H9 (cell line): ENCODE data around the gene CMSS1. TPM values are rescaled to one million over a fixed set of nuclear protein-coding genes. Genes with fewer than 3 reads are reported as not detected.

Experiments used
- DNase-seq: peaks from one replicate; pipeline ENCODE4 v3.0.0-alpha.2; 2017
- H2AFZ ChIP-seq: one replicate; pipeline ENCODE4 v1.6.1; 2013; ENCODE audit warnings: mild to moderate bottlenecking, low read length, control low read depth, moderate library complexity
- H2AK5ac ChIP-seq: 2 replicates; pipeline ENCODE4 v1.6.1; 2013; ENCODE audit warnings: low read length, control low read depth, mixed read lengths; ENCODE audit not compliant: insufficient read length
- H2BK120ac ChIP-seq: one replicate; pipeline ENCODE4 v1.6.1; 2013; ENCODE audit warnings: low read depth, mild to moderate bottlenecking, low read length, control low read depth, inconsistent platforms; ENCODE audit not compliant: poor library complexity, severe bottlenecking
- H2BK12ac ChIP-seq: 2 replicates; pipeline ENCODE4 v1.6.1; 2013; ENCODE audit warnings: low read length, control low read depth, mixed read lengths, low read depth; ENCODE audit not compliant: insufficient read length
- H2BK15ac ChIP-seq: 2 replicates; pipeline ENCODE4 v1.6.1; 2013; ENCODE audit warnings: low read depth, low read length, control low read depth
- H2BK20ac ChIP-seq: one replicate; pipeline ENCODE4 v1.6.1; 2013; ENCODE audit warnings: low read depth, mild to moderate bottlenecking, low read length, control low read depth, inconsistent platforms; ENCODE audit not compliant: poor library complexity, severe bottlenecking
- H2BK5ac ChIP-seq: 2 replicates; pipeline ENCODE4 v1.6.1; 2013; ENCODE audit warnings: low read length, control low read depth, mixed read lengths; ENCODE audit not compliant: insufficient read length
- H3K14ac ChIP-seq: 2 replicates; pipeline ENCODE4 v1.6.1; 2013; ENCODE audit warnings: low read length, control low read depth; ENCODE audit not compliant: insufficient read depth
- H3K18ac ChIP-seq: 2 replicates; pipeline ENCODE4 v1.6.1; 2013; ENCODE audit warnings: low read depth, mild to moderate bottlenecking, mixed read lengths, low read length, control low read depth; ENCODE audit not compliant: insufficient read length
- H3K23ac ChIP-seq: 2 replicates; pipeline ENCODE4 v1.6.1; 2013; ENCODE audit warnings: low read length, control low read depth, mixed read lengths, low read depth; ENCODE audit not compliant: insufficient read length
- H3K23me2 ChIP-seq: 2 replicates; pipeline ENCODE4 v1.6.1; 2013; ENCODE audit warnings: low read depth, mild to moderate bottlenecking, mixed read lengths, low read length, control low read depth; ENCODE audit not compliant: insufficient read length, poor library complexity, severe bottlenecking
- H3K27ac ChIP-seq: 2 replicates; pipeline ENCODE4 v1.5.1; 2013; ENCODE audit warnings: low read length, control low read depth, mixed read lengths, low read depth; ENCODE audit not compliant: insufficient read length
- H3K27me3 ChIP-seq: 2 replicates; pipeline ENCODE4 v1.6.1; 2013; ENCODE audit warnings: low read length, control low read depth, inconsistent platforms; ENCODE audit not compliant: insufficient read depth
- H3K4ac ChIP-seq: 2 replicates; pipeline ENCODE4 v1.6.1; 2013; ENCODE audit warnings: low read depth, mild to moderate bottlenecking, control low read depth, inconsistent platforms, low read length, moderate library complexity
- H3K4me1 ChIP-seq: 2 replicates; pipeline ENCODE4 v1.6.1; 2013; ENCODE audit warnings: low read length, control low read depth, inconsistent platforms; ENCODE audit not compliant: insufficient read depth
- H3K4me2 ChIP-seq: 2 replicates; pipeline ENCODE4 v1.6.1; 2013; ENCODE audit warnings: low read length, control low read depth, mixed read lengths; ENCODE audit not compliant: insufficient read length, insufficient read depth
- H3K56ac ChIP-seq: 2 replicates; pipeline ENCODE4 v1.6.1; 2013; ENCODE audit warnings: low read depth, mild to moderate bottlenecking, mixed read lengths, low read length, control low read depth; ENCODE audit not compliant: insufficient read length
- H3K79me1 ChIP-seq: 2 replicates; pipeline ENCODE4 v1.6.1; 2013; ENCODE audit warnings: low read depth, mild to moderate bottlenecking, moderate library complexity, low read length, control low read depth, inconsistent platforms; ENCODE audit not compliant: insufficient read depth, poor library complexity, severe bottlenecking
- H3K79me2 ChIP-seq: 2 replicates; pipeline ENCODE4 v1.6.1; 2013; ENCODE audit warnings: low read length, control low read depth, inconsistent platforms; ENCODE audit not compliant: insufficient read depth
- H3K9ac ChIP-seq: 2 replicates; pipeline ENCODE4 v1.6.1; 2013; ENCODE audit warnings: low read length, control low read depth, mixed read lengths; ENCODE audit not compliant: insufficient read length; ENCODE audit errors: extremely low read depth
- H3K9me3 ChIP-seq: one replicate; pipeline ENCODE4 v1.6.1; 2013; ENCODE audit warnings: low read depth, low read length, inconsistent platforms; ENCODE audit not compliant: control insufficient read depth
- H3T11ph ChIP-seq: one replicate; pipeline ENCODE4 v1.6.1; 2013; ENCODE audit warnings: mild to moderate bottlenecking, low read length, control low read depth, inconsistent platforms
- H4K20me1 ChIP-seq: one replicate; pipeline ENCODE4 v1.6.1; 2013; ENCODE audit not compliant: control insufficient read depth, insufficient read length, insufficient read depth
- H4K5ac ChIP-seq: 2 replicates; pipeline ENCODE4 v1.6.1; 2013; ENCODE audit warnings: low read depth, mild to moderate bottlenecking, mixed read lengths, low read length, control low read depth; ENCODE audit not compliant: insufficient read length
- H4K8ac ChIP-seq: replicated peaks from 2 replicates; pipeline ENCODE4 v1.6.1; 2013; ENCODE audit warnings: low read length, control low read depth, mixed read lengths, low read depth; ENCODE audit not compliant: insufficient read length
- H4K91ac ChIP-seq: 2 replicates; pipeline ENCODE4 v1.6.1; 2013; ENCODE audit warnings: low read depth, mild to moderate bottlenecking, moderate library complexity, mixed read lengths, low read length, control low read depth; ENCODE audit not compliant: insufficient read length
- H3K27ac Mint-ChIP-seq, 3 experiments: 2 replicates in 2 of 3; 3 replicates in 1 of 3; pipeline ENCODE4 v1.8.0; 2020 to 2021; ENCODE audit warnings: mixed read lengths in 3 of 3, mild to moderate bottlenecking in 1 of 3, moderate library complexity in 1 of 3
- H3K27me3 Mint-ChIP-seq: 2 replicates; pipeline ENCODE4 v1.8.0; 2021; ENCODE audit warnings: low read depth, mild to moderate bottlenecking, moderate library complexity, mixed read lengths
- H3K36me3 Mint-ChIP-seq, 3 experiments: 2 replicates in 2 of 3; 3 replicates in 1 of 3; pipeline ENCODE4 v1.8.0; 2020 to 2021; ENCODE audit warnings: low read depth in 3 of 3, mixed read lengths in 3 of 3; ENCODE audit not compliant: insufficient read depth in 1 of 3
- H3K4me1 Mint-ChIP-seq, 2 experiments: 2 replicates each; pipeline ENCODE4 v1.8.0; 2020; ENCODE audit warnings: mixed read lengths in 2 of 2
- H3K4me3 Mint-ChIP-seq, 2 experiments: 2 replicates in 1 of 2; 3 replicates in 1 of 2; pipeline ENCODE4 v1.8.0; 2020 to 2021; ENCODE audit warnings: mild to moderate bottlenecking in 2 of 2, mixed read lengths in 2 of 2, moderate library complexity in 1 of 2
- H3K9me3 Mint-ChIP-seq, 2 experiments: 2 replicates in 1 of 2; 3 replicates in 1 of 2; pipeline ENCODE4 v1.8.0; 2020; ENCODE audit warnings: mild to moderate bottlenecking in 2 of 2, mixed read lengths in 2 of 2, moderate library complexity in 1 of 2
- CTCF ChIP-seq: fragments of 200-600 bp; sonication (generic); conservative IDR thresholded peaks from 3 replicates; pipeline ENCODE4 v1.8.0; 2021; ENCODE audit warnings: antibody characterized with exemption, mild to moderate bottlenecking
- WGBS: extraction: QIAGEN DNeasy Blood & Tissue Kit; methylation state at CpG from one replicate; pipeline ENCODE4 v1.1.7; 2013; ENCODE audit warnings: missing lambda C conversion rate, low lambda C conversion rate, mixed read lengths; ENCODE audit not compliant: insufficient read length; ENCODE audit errors: extremely low coverage; 5-methylcytosine and 5-hydroxymethylcytosine counted together
- total RNA-seq: library from RNA; stranded (reverse); gene quantifications from 2 replicates; pipeline ENCODE4 v1.2.1, GENCODE V29; 2021

CMSS1 gene
- total RNA-seq, 1 experiment from 2014 or later = 61.8 TPM

DNA sequence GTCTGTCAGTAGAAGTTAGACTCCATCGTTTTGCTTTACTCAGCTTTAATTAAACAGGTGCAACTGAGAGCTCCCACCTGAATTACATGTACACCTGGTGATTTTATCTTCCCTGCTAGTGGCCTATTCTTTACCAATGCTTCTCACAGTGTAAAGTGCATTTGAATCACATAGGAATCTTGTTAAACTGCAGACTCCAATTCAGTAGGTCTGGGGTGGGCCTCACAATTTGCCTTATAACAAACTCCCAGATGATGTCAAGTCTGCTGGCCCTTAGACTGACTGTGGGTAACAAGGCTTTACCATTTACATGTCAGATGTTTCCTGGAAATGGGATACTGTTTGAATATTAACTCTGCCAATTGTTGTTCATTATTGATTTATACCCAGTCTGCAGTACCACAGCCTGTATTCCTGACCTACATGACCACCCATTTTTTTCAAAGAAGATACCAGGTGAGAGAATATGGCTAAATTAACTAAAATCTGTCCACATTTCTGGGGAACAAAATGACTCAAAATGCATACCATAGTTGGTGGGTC, 37.2 kb downstream of the CMSS1 start:
- no peak overlapping the region for H4K5ac ChIP-seq
- Mint-ChIP-seq H3K27me3 (no peaks in the 10 kb centered on the region), H3K27ac (no peak overlapping the region; a peak in 1 of 7 replicates), H3K36me3 (no peaks in the 10 kb centered on the region), H3K9me3 (no peaks in the 10 kb centered on the region), H3K4me3 (no peak overlapping the region), H3K4me1 (peaks cover 27 to 32% of the 10 kb centered on the region in 2 experiments)
- H4K8ac ChIP-seq = no peak overlapping the region
- peaks cover 9% of the 10 kb centered on the region; the same call in 1 of the 2 replicates for H3K4me1 ChIP-seq
- H3K79me2 ChIP-seq = peaks cover 2% of the 10 kb centered on the region; the same call in 1 of the 2 replicates
- no peaks in the 10 kb centered on the region for H3K9me3 ChIP-seq
- no peaks in the 10 kb centered on the region for H3K79me1 ChIP-seq
- H2AFZ ChIP-seq = no peak overlapping the region
- H3K23me2 ChIP-seq = no peaks in the 10 kb centered on the region
- H2BK5ac ChIP-seq = no peak overlapping the region
- H3K18ac ChIP-seq = no peak overlapping the region
- no peaks in the 10 kb centered on the region for H3K27me3 ChIP-seq
- TF ChIP-seq CTCF = no peak
- H3K56ac ChIP-seq = no peak overlapping the region
- H3K4me2 ChIP-seq = no peak overlapping the region
- H2BK20ac ChIP-seq = no peak overlapping the region
- DNase-seq = no peak
- H2BK15ac ChIP-seq = no peak overlapping the region
- no peak overlapping the region for H3T11ph ChIP-seq
- no peak overlapping the region for H3K27ac ChIP-seq
- H2BK120ac ChIP-seq = no peak overlapping the region
- H4K91ac ChIP-seq = no peak overlapping the region
- H3K9ac ChIP-seq = no peak overlapping the region
- no peak overlapping the region for H3K23ac ChIP-seq
- WGBS = no CpG with 5 or more reads among the region's 1 CpG
- no peaks in the 10 kb centered on the region for H4K20me1 ChIP-seq
- H2BK12ac ChIP-seq = no peak overlapping the region
- H3K14ac ChIP-seq = no peak overlapping the region
- H2AK5ac ChIP-seq = no peak overlapping the region
- H3K4ac ChIP-seq = no peak overlapping the region
